ENCODE data around the gene MVB12B.

MVB12B gene

DNA sequence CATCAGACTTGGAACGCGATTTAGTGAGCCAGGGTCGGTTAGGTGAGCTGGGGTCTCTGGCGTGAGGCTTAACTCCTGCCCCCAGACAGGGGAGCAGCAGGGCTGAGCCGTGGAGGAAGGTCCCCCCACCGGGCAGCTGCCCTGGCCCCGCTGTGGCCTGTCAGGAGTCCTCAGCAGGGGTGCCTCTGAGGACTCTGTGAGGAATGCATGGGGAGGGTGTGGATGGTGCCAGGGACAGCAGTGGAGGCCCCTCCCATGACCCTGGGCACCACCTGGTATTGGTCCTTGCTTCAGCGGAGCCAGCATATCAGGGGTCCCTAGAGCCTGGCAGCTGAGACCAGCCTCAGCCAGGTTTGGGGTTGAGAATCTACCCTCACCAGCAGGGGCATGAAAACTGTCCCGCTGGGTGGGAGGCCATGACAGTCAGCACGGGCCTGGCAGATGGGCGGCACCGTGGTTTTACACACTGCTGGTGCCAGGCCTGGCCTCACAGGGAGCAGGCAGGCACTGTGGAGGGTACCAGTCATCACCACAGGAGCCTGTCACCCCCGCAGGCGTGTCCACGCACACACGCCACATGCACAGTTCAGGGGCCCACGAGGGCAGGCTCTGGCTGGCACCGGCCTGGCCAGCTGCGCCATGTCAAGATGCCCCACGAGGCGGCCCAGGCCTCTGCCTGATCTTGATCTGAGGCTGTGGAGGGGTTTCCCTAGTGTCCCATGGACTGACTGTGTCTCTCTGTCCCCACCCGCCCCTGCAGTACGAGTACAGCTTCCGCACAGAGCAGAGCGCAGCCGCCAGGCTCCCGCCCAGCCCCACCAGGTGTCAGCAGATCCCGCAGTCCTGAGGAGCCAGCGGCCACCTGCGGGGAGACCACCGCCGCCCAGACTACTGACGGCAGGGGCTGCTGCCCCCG, 176.0 kb downstream of the MVB12B start:
- Histone ChIP-seq H3F3A (ENCODE audit: low read depth) (no peaks in the 10 kb centered on the region; the same call in 1 of the 2 replicates), H3K9me3 (ENCODE audit: insufficient read depth, low read depth, low read length) (no peaks in the 10 kb centered on the region), H3K27me3 (ENCODE audit: insufficient read depth, low read length, poor library complexity, severe bottlenecking) (no peaks in the 10 kb centered on the region), H3K79me2 (ENCODE audit: insufficient read depth, low read length) (peaks cover 79% of the 10 kb centered on the region), H3K36me3 (ENCODE audit: insufficient read depth, low read length) (peaks cover 61% of the 10 kb centered on the region; the same call in 1 of the 2 replicates), H3K9me2 (replicated peaks; ENCODE audit: low read depth, low read length) (no peaks in the 10 kb centered on the region), H3K4me2 (ENCODE audit: low read depth, low read length, poor library complexity, severe bottlenecking) (no peak overlapping the region), H4K20me1 (ENCODE audit: insufficient read depth, low read length, poor library complexity, severe bottlenecking) (peaks cover 31% of the 10 kb centered on the region), H3K9ac (ENCODE audit: low read depth, low read length, poor library complexity, severe bottlenecking) (no peak overlapping the region), H2AFZ (ENCODE audit: low read length) (no peak overlapping the region), H3K4me1 (ENCODE audit: insufficient read depth, low read length, poor library complexity, severe bottlenecking) (no peaks in the 10 kb centered on the region), H3K4me3 (ENCODE audit: low read length, poor library complexity, severe bottlenecking) (no peak overlapping the region)
- TF ChIP-seq EZH2phosphoT487 (IDR thresholded peaks at IDR 0.05; ENCODE audit: borderline replicate concordance), result no peak
- TF ChIP-seq, protein P1, sequence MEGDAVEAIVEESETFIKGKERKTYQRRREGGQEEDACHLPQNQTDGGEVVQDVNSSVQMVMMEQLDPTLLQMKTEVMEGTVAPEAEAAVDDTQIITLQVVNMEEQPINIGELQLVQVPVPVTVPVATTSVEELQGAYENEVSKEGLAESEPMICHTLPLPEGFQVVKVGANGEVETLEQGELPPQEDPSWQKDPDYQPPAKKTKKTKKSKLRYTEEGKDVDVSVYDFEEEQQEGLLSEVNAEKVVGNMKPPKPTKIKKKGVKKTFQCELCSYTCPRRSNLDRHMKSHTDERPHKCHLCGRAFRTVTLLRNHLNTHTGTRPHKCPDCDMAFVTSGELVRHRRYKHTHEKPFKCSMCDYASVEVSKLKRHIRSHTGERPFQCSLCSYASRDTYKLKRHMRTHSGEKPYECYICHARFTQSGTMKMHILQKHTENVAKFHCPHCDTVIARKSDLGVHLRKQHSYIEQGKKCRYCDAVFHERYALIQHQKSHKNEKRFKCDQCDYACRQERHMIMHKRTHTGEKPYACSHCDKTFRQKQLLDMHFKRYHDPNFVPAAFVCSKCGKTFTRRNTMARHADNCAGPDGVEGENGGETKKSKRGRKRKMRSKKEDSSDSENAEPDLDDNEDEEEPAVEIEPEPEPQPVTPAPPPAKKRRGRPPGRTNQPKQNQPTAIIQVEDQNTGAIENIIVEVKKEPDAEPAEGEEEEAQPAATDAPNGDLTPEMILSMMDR (conservative IDR thresholded peaks at IDR 0.05; ENCODE audit: low read length), result no peak

DNA sequence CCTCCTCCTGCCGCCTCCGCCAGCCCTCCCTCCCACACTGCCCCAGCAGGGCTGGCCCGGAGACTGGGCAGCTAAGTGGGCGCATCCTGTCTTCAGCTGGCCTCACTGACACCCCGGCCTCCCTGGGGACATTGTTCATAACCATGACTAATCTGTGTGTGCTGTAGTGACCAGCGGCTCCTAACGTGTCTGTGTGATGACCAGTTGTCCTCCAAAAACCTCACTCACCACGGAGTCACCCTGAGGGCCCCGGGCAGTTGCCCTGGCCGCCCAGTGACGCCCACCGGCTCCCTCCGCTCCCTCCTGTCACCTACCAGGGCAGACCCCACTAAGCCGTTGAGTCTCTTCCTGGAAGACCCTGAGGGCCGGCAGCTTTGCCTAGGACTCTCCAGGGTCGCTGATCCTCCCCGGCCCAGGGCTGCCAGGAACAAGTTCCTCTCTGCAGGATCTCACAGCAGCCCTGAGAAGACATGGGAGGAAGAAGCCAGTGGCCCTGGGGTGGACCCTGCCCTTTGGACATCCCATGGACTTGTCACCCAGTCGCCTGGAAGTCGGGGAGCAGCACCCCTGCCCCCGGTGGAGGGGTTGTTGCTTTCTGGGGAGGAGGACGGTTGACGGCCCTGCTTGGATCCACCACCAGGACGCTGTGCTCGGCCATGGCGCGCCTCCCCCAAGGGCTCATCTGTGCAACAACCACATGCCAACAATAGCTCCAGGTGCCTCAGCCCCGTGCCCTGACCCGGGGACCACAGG, 176.9 kb downstream of the MVB12B start:
- no peak overlapping the region for H2AFZ ChIP-seq (ENCODE audit: low read length)
- no peak overlapping the region for H3K9ac ChIP-seq (ENCODE audit: low read depth, low read length, poor library complexity, severe bottlenecking)
- H3F3A ChIP-seq (ENCODE audit: low read depth), result no peaks in the 10 kb centered on the region; the same call in 1 of the 2 replicates
- no peak overlapping the region for H3K4me3 ChIP-seq (ENCODE audit: low read length, poor library complexity, severe bottlenecking)
- H3K36me3 ChIP-seq (ENCODE audit: insufficient read depth, low read length), result peaks cover 65% of the 10 kb centered on the region; the same call in 1 of the 2 replicates
- H3K4me1 ChIP-seq (ENCODE audit: insufficient read depth, low read length, poor library complexity, severe bottlenecking), result no peaks in the 10 kb centered on the region
- TF ChIP-seq, protein P1 (conservative IDR thresholded peaks at IDR 0.05; ENCODE audit: low read length), result no peak
- no peak for TF ChIP-seq EZH2phosphoT487 (IDR thresholded peaks at IDR 0.05; ENCODE audit: borderline replicate concordance)
- H3K79me2 ChIP-seq (ENCODE audit: insufficient read depth, low read length), result peaks cover 83% of the 10 kb centered on the region
- no peaks in the 10 kb centered on the region for H3K9me2 ChIP-seq (replicated peaks; ENCODE audit: low read depth, low read length)
- peaks cover 31% of the 10 kb centered on the region for H4K20me1 ChIP-seq (ENCODE audit: insufficient read depth, low read length, poor library complexity, severe bottlenecking)
- H3K4me2 ChIP-seq (ENCODE audit: low read depth, low read length, poor library complexity, severe bottlenecking), result no peak overlapping the region
- no peaks in the 10 kb centered on the region for H3K27me3 ChIP-seq (ENCODE audit: insufficient read depth, low read length, poor library complexity, severe bottlenecking)
- H3K9me3 ChIP-seq (ENCODE audit: insufficient read depth, low read depth, low read length), result no peaks in the 10 kb centered on the region

DNA sequence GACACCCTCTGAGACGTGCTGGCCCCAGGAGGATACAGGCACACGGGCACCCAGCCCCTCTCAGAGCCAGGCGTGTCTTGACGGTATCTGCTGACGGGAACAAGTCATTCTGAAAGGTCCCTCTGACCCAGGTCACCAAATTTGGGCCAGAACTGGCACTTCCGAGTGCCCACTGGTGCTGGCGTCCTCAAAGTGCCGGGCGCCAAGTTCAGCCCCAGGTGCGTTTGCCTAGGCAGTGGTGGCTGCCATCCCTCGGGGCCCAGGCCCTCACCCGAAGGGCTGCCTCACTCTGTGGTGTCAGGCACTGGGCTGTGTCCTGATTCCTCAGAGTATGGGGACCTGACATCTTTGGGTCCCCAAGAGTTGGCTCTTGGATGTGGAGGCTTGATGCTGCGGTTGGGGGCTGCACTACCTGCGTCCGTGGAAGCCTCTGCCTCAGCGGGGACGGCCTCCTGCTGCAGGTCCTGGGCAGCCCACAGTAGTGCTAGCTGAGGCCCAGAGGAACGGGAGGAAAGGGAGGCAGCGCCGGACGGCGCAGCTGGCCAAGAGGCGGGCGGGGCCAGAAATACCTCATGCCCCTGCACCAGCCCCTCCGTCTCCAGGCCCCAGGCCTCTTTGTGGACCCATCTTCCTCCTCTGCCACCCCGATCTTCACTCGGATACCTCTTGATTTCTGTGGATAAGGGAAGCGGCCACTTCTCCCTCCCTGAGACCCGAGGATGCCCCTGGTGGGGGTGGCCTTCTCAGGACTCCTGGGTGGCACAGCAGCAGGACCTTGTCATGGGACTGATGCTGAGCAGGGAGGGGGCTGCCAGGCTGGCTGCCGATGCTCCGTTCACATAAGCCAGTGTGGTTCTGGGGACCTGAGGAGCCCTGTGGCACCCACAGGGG, 177.7 kb downstream of the MVB12B start:
- H3K79me2 ChIP-seq (ENCODE audit: insufficient read depth, low read length), result peaks cover 86% of the 10 kb centered on the region
- H3K27me3 ChIP-seq (ENCODE audit: insufficient read depth, low read length, poor library complexity, severe bottlenecking), result no peaks in the 10 kb centered on the region
- no peak overlapping the region for H3K9ac ChIP-seq (ENCODE audit: low read depth, low read length, poor library complexity, severe bottlenecking)
- no peak overlapping the region for H3K4me2 ChIP-seq (ENCODE audit: low read depth, low read length, poor library complexity, severe bottlenecking)
- H4K20me1 ChIP-seq (ENCODE audit: insufficient read depth, low read length, poor library complexity, severe bottlenecking), result peaks cover 29% of the 10 kb centered on the region
- no peaks in the 10 kb centered on the region for H3K9me3 ChIP-seq (ENCODE audit: insufficient read depth, low read depth, low read length)
- H3K4me1 ChIP-seq (ENCODE audit: insufficient read depth, low read length, poor library complexity, severe bottlenecking), result no peaks in the 10 kb centered on the region
- peaks cover 65% of the 10 kb centered on the region; the same call in 1 of the 2 replicates for H3K36me3 ChIP-seq (ENCODE audit: insufficient read depth, low read length)
- TF ChIP-seq EZH2phosphoT487 (IDR thresholded peaks at IDR 0.05; ENCODE audit: borderline replicate concordance), result no peak
- TF ChIP-seq, protein P1 (conservative IDR thresholded peaks at IDR 0.05; ENCODE audit: low read length), result no peak
- no peaks in the 10 kb centered on the region for H3K9me2 ChIP-seq (replicated peaks; ENCODE audit: low read depth, low read length)
- no peak overlapping the region for H3K4me3 ChIP-seq (ENCODE audit: low read length, poor library complexity, severe bottlenecking)
- no peaks in the 10 kb centered on the region; the same call in 1 of the 2 replicates for H3F3A ChIP-seq (ENCODE audit: low read depth)
- no peak overlapping the region for H2AFZ ChIP-seq (ENCODE audit: low read length)

Data from Loucy (cell line).